ENCODE data around the gene SKIDA1. TPM values are rescaled to one million over a fixed set of nuclear protein-coding genes. Genes with fewer than 3 reads are reported as not detected.

SKIDA1 gene
- total RNA-seq, 3 donors from 2014 or later (not counting 1 experiment from before 2014, with no cell fraction given): not detected

- H3K4me1 Mint-ChIP-seq: no peaks in the 10 kb centered on the region
- no peak overlapping the region for H3K27ac Mint-ChIP-seq
- H3K9me3 Mint-ChIP-seq: no peaks in the 10 kb centered on the region
- no peaks in the 10 kb centered on the region for H3K9me3 ChIP-seq (ENCODE audit: control insufficient read depth, insufficient read depth, low read length)
- H3K27me3 ChIP-seq (ENCODE audit: control insufficient read depth, insufficient read depth, low read length): peaks cover 27% of the 10 kb centered on the region
- no peak overlapping the region for H3K27ac ChIP-seq (ENCODE audit: low read length)
- H3K27me3 Mint-ChIP-seq (ENCODE audit: low read depth in 2 of 2): peaks cover 57 to 90% of the 10 kb centered on the region in 2 donors
- no peaks in the 10 kb centered on the region for H3K36me3 ChIP-seq (ENCODE audit: control insufficient read depth, insufficient read depth, low read length)
- DNase-seq (no peak), ATAC-seq (no peak)
- H3K4me1 ChIP-seq (ENCODE audit: control insufficient read depth, insufficient read depth, low read length): peaks cover 11% of the 10 kb centered on the region
- H3K4me3 Mint-ChIP-seq: no peak overlapping the region
- no peak for TF ChIP-seq CTCF (IDR thresholded peaks at IDR 0.05)
- intact Hi-C loops (cut with micrococcal nuclease): no loop called here
- no peaks in the 10 kb centered on the region for H3K36me3 Mint-ChIP-seq
- 100% methylated on average over 1 of the region's 1 CpG for WGBS (ENCODE audit: insufficient coverage)
- no peak overlapping the region for H3K4me3 ChIP-seq (ENCODE audit: low read length)
Observed at GRCh38 chr10:21503542-21503941, 21.9 kb downstream of the SKIDA1 start.

GRCh38 chr10:21502348-21502740 lies 23.1 kb downstream of the SKIDA1 start:
- DNase-seq (no peak), ATAC-seq (no peak)
- no peak overlapping the region for H3K27ac Mint-ChIP-seq
- no peak for TF ChIP-seq CTCF (IDR thresholded peaks at IDR 0.05)
- WGBS (ENCODE audit: insufficient coverage): 85% methylated on average over 2 of the region's 3 CpGs
- H3K9me3 Mint-ChIP-seq: no peaks in the 10 kb centered on the region
- H3K36me3 Mint-ChIP-seq: no peaks in the 10 kb centered on the region
- Histone ChIP-seq H3K36me3 (ENCODE audit: control insufficient read depth, insufficient read depth, low read length) (no peaks in the 10 kb centered on the region), H3K4me3 (ENCODE audit: low read length) (no peak overlapping the region), H3K27me3 (ENCODE audit: control insufficient read depth, insufficient read depth, low read length) (peaks cover 39% of the 10 kb centered on the region), H3K4me1 (ENCODE audit: control insufficient read depth, insufficient read depth, low read length) (peaks cover 12% of the 10 kb centered on the region), H3K27ac (ENCODE audit: low read length) (no peak overlapping the region), H3K9me3 (ENCODE audit: control insufficient read depth, insufficient read depth, low read length) (no peaks in the 10 kb centered on the region)
- intact Hi-C loops (cut with micrococcal nuclease): no loop called here
- no peaks in the 10 kb centered on the region for H3K4me1 Mint-ChIP-seq
- H3K27me3 Mint-ChIP-seq (ENCODE audit: low read depth in 2 of 2): peaks cover 57 to 90% of the 10 kb centered on the region in 2 donors
- no peak overlapping the region for H3K4me3 Mint-ChIP-seq

- Mint-ChIP-seq H3K27me3 (ENCODE audit: low read depth in 2 of 2) (peaks cover 55 to 86% of the 10 kb centered on the region in 2 donors), H3K9me3 (no peaks in the 10 kb centered on the region), H3K4me3 (no peak overlapping the region), H3K4me1 (peaks cover 0 to under 1% of the 10 kb centered on the region in 2 donors), H3K36me3 (no peaks in the 10 kb centered on the region), H3K27ac (no peak overlapping the region)
- ATAC-seq: no peak
- Histone ChIP-seq H3K27ac (ENCODE audit: low read length) (no peak overlapping the region), H3K9me3 (ENCODE audit: control insufficient read depth, insufficient read depth, low read length) (no peaks in the 10 kb centered on the region), H3K36me3 (ENCODE audit: control insufficient read depth, insufficient read depth, low read length) (no peaks in the 10 kb centered on the region), H3K27me3 (ENCODE audit: control insufficient read depth, insufficient read depth, low read length) (peaks cover 44% of the 10 kb centered on the region), H3K4me3 (ENCODE audit: low read length) (no peak overlapping the region), H3K4me1 (ENCODE audit: control insufficient read depth, insufficient read depth, low read length) (peaks cover 17% of the 10 kb centered on the region)
- no CpG with 5 or more reads among the region's 2 CpGs for WGBS (ENCODE audit: insufficient coverage)
- intact Hi-C loops (cut with micrococcal nuclease): no loop called here
- no peak for DNase-seq
- TF ChIP-seq CTCF (IDR thresholded peaks at IDR 0.05): no peak
Observed at GRCh38 chr10:21501731-21502347, 23.6 kb downstream of the SKIDA1 start.

- H3K4me1 Mint-ChIP-seq: peaks cover 0 to 5% of the 10 kb centered on the region in 2 donors
- ATAC-seq (no peak), DNase-seq (no peak)
- no peaks in the 10 kb centered on the region for H3K36me3 Mint-ChIP-seq
- Histone ChIP-seq H3K4me3 (ENCODE audit: low read length) (no peak overlapping the region), H3K9me3 (ENCODE audit: control insufficient read depth, insufficient read depth, low read length) (no peaks in the 10 kb centered on the region), H3K27ac (ENCODE audit: low read length) (no peak overlapping the region), H3K4me1 (ENCODE audit: control insufficient read depth, insufficient read depth, low read length) (peaks cover 23% of the 10 kb centered on the region), H3K27me3 (ENCODE audit: control insufficient read depth, insufficient read depth, low read length) (peaks cover 46% of the 10 kb centered on the region), H3K36me3 (ENCODE audit: control insufficient read depth, insufficient read depth, low read length) (no peaks in the 10 kb centered on the region)
- WGBS (ENCODE audit: insufficient coverage): 96% methylated on average over 5 of the region's 5 CpGs
- no peak overlapping the region for H3K4me3 Mint-ChIP-seq
- no peaks in the 10 kb centered on the region for H3K9me3 Mint-ChIP-seq
- no peak overlapping the region for H3K27ac Mint-ChIP-seq
- TF ChIP-seq CTCF (IDR thresholded peaks at IDR 0.05): no peak
- intact Hi-C loops (cut with micrococcal nuclease): no loop called here
- H3K27me3 Mint-ChIP-seq (ENCODE audit: low read depth in 2 of 2): peaks cover 58 to 78% of the 10 kb centered on the region in 2 donors
Observed at GRCh38 chr10:21501091-21501490, 24.4 kb downstream of the SKIDA1 start.
